Lower leg skin (tissue), 4 donors: ENCODE data around the gene FBXO31. TPM values are rescaled to one million over a fixed set of nuclear protein-coding genes. Genes with fewer than 3 reads are reported as not detected.

Experiments
- DNase-seq, 2 donors: peaks; one replicate each; pipeline ENCODE4 v3.0.0-alpha.2; 2019; ENCODE audit warnings: low spot score in 2 of 2
- H3K4me3 ChIP-seq: fragments of 200-600 bp; sonication (generic); 2 replicates; pipeline ENCODE4 v1.5.1; 2017; ENCODE audit warnings: mild to moderate bottlenecking, low read depth; ENCODE audit not compliant: poor library complexity, severe bottlenecking
- CTCF ChIP-seq, 3 donors: fragments of 450-650 bp; IDR thresholded peaks; one replicate each; pipeline ENCODE4 v1.5.1; 2016; ENCODE audit warnings: antibody characterized with exemption in 3 of 3, mild to moderate bottlenecking in 3 of 3, moderate library complexity in 2 of 3
- POLR2A ChIP-seq, 2 donors: fragments of 450-650 bp; IDR thresholded peaks; one replicate each; pipeline ENCODE4 v1.6.1; 2016 to 2017; ENCODE audit warnings: antibody characterized with exemption in 2 of 2, mild to moderate bottlenecking in 1 of 2, moderate library complexity in 1 of 2
- WGBS, 2 donors: methylation state at CpG; one replicate each; pipeline ENCODE4 v1.1.5; 2018; 5-methylcytosine and 5-hydroxymethylcytosine counted together
- intact Hi-C: fragments of 100-400 bp; cut with DNase I; formaldehyde crosslinking; loops from one replicate; pipeline ENCODE4 v1.15.0; 2023; ENCODE audit warnings: low total_unique reads
- total RNA-seq, 4 donors: library from RNA; depleted of rRNA; stranded (reverse); fragments of >200 nt; gene quantifications; one replicate each; pipeline ENCODE4 v1.1.0, GENCODE V29; 2016

Gene FBXO31
- total RNA-seq, 4 donors from 2014 or later: 64.3 to 127 (median 84.1) TPM

GRCh38 chr16:87410530-87410929, 27.0 kb upstream of the FBXO31 start:
- peak in 1 of 2 donors; percentile 78 for DNase-seq
- 68 to 76% methylated on average over 11 of the region's 11 CpGs for WGBS, 2 donors
- intact Hi-C loops: loop anchor here (10.0 kb wide), 1 partner anchor 224 kb away; no protein-coding TSS in a partner anchor
- TF ChIP-seq CTCF (IDR thresholded peaks at IDR 0.05) (no peak), POLR2A (IDR thresholded peaks at IDR 0.05) (no peak)
- no peak overlapping the region for H3K4me3 ChIP-seq

- H3K4me3 ChIP-seq: no peak overlapping the region
- intact Hi-C loops: loop anchor here (10.0 kb wide), 1 partner anchor 225 kb away; no protein-coding TSS in a partner anchor
- peak in 1 of 2 donors; percentile 69 for DNase-seq
- WGBS, 2 donors: 90 to 93% methylated on average over 13 of the region's 13 CpGs
- no peak for TF ChIP-seq POLR2A (IDR thresholded peaks at IDR 0.05)
- TF ChIP-seq CTCF (IDR thresholded peaks at IDR 0.05): no peak
These were observed 26.2 kb upstream of the FBXO31 start for GRCh38 chr16:87409781-87410180.

GRCh38 chr16:87409153-87409552, 25.6 kb upstream of the FBXO31 start:
- WGBS, 2 donors: 84 to 87% methylated on average over 13 of the region's 13 CpGs
- intact Hi-C loops: no loop called here
- peak in 1 of 2 donors; percentile 65 for DNase-seq
- TF ChIP-seq POLR2A (IDR thresholded peaks at IDR 0.05): no peak
- TF ChIP-seq CTCF (IDR thresholded peaks at IDR 0.05): no peak
- H3K4me3 ChIP-seq: no peak overlapping the region

- 76 to 79% methylated on average over 26 of the region's 26 CpGs for WGBS, 2 donors
- no peak overlapping the region for H3K4me3 ChIP-seq
- DNase-seq: peak; percentile 43 to 89
- no peak for TF ChIP-seq CTCF (IDR thresholded peaks at IDR 0.05)
- no peak for TF ChIP-seq POLR2A (IDR thresholded peaks at IDR 0.05)
- intact Hi-C loops: no loop called here
These were observed 24.0 kb upstream of the FBXO31 start for GRCh38 chr16:87407511-87408112.

GRCh38 chr16:87406495-87407088, 23.0 kb upstream of the FBXO31 start:
- no peak overlapping the region for H3K4me3 ChIP-seq
- peak in 1 of 2 donors; percentile 73 for DNase-seq
- intact Hi-C loops: no loop called here
- TF ChIP-seq POLR2A (IDR thresholded peaks at IDR 0.05) (no peak), CTCF (IDR thresholded peaks at IDR 0.05) (no peak)
- 88 to 91% methylated on average over 14 of the region's 14 CpGs for WGBS, 2 donors
